SU-DHL-6 (cell line): ENCODE data around the gene RGS7.

ENCODE experiments used
- CTCF ChIP-seq: fragments of 200-600 bp; sonication (generic); IDR thresholded peaks from one replicate; pipeline ENCODE4 v1.5.1; 2017; ENCODE audit warnings: antibody characterized with exemption, mild to moderate bottlenecking, low read length, moderate library complexity; ENCODE audit not compliant: insufficient read depth, poor library complexity, severe bottlenecking
- EZH2phosphoT487 ChIP-seq: fragments of 200-600 bp; sonication (generic), shearing (Covaris generic); conservative IDR thresholded peaks from 2 replicates; pipeline ENCODE4 v1.6.1; 2018; ENCODE audit warnings: mild to moderate bottlenecking, antibody characterized with exemption, low read length, moderate library complexity, mixed read lengths

- no peak for TF ChIP-seq CTCF
- no peak for TF ChIP-seq EZH2phosphoT487
These were observed 39.3 kb downstream of the RGS7 start for GRCh38 chr1:241317676-241318075.
